ENCODE data around the gene MLXIP. TPM values are rescaled to one million over a fixed set of nuclear protein-coding genes. Genes with fewer than 3 reads are reported as not detected.

The MLXIP gene
- total and polyA plus RNA-seq, 2 of the 4 experiments (the other 2 are of a cell fraction) = 2.7 to 10.8 TPM

GRCh38 chr12:122135437-122136031 is 57.0 kb downstream of the MLXIP start:
- CTCF ChIA-PET = no interaction called here
- Histone ChIP-seq H2BK20ac (ENCODE audit: low read depth, low read length) (no peak overlapping the region), H3K27me3 (ENCODE audit: control insufficient read depth, insufficient read depth, low read length) (no peaks in the 10 kb centered on the region), H3K79me1 (ENCODE audit: low read depth in 1 of 2, low read length in 2 of 2) (no peaks in the 10 kb centered on the region), H4K8ac (ENCODE audit: low read depth in 2 of 2, low read length in 2 of 2) (no peak overlapping the region), H4K20me1 (ENCODE audit: insufficient read depth, low read length) (peaks cover 3% of the 10 kb centered on the region; the same call in 1 of the 2 replicates), H3K27ac (ENCODE audit: insufficient read depth, low read length) (no peak overlapping the region), H3K9me3 (ENCODE audit: control insufficient read depth, insufficient read depth, low read length) (no peaks in the 10 kb centered on the region), H2AFZ (replicated peaks; ENCODE audit: low read length, poor library complexity) (no peak overlapping the region), H2BK5ac (ENCODE audit: low read depth, low read length, poor library complexity, severe bottlenecking) (no peak overlapping the region), H3K18ac (ENCODE audit: low read depth, low read length) (no peak overlapping the region), H3K36me3 (ENCODE audit: control insufficient read depth, insufficient read depth, low read length) (peaks cover 62% of the 10 kb centered on the region), H3K9ac (ENCODE audit: low read depth, low read length) (no peak overlapping the region), H3K4me3 (ENCODE audit: insufficient read depth, low read depth, low read length) (no peak overlapping the region), H2AK5ac (ENCODE audit: low read depth, low read length) (no peak overlapping the region), H3K56ac (ENCODE audit: extremely low read depth, insufficient read depth, low read length) (no peak overlapping the region), H4K91ac (ENCODE audit: insufficient read depth, low read depth, low read length) (no peak overlapping the region), H3K4ac (ENCODE audit: low read depth, low read length) (no peak overlapping the region), H3K23ac (ENCODE audit: low read depth, low read length) (no peak overlapping the region), H3K14ac (replicated peaks; ENCODE audit: low read depth, low read length) (no peak overlapping the region), H2BK15ac (ENCODE audit: low read depth, low read length) (no peak overlapping the region), H2BK120ac (ENCODE audit: low read depth, low read length) (no peak overlapping the region), H4K5ac (ENCODE audit: low read depth, low read length) (no peak overlapping the region), H3K4me2 (ENCODE audit: low read depth, low read length) (no peak overlapping the region), H2AK9ac (replicated peaks; ENCODE audit: low read depth, low read length, poor library complexity) (no peak overlapping the region), H3K4me1 (ENCODE audit: control insufficient read depth, insufficient read depth, low read length) (no peaks in the 10 kb centered on the region), H3K9me1 (ENCODE audit: insufficient read depth, low read length) (no peaks in the 10 kb centered on the region)
- ATAC-seq (ENCODE audit: low read depth) (no peak), DNase-seq (no peak)
- dilution Hi-C loops (cut with HindIII; ENCODE audit: low sequenced_read_pairs, unreplicated experiment) (no loop called here), intact Hi-C loops (cut with micrococcal nuclease) (no loop called here), in situ Hi-C loops (cut with MboI; ENCODE audit: low sequenced_read_pairs) (no loop called here)
- POLR2A ChIA-PET (ENCODE audit: unreplicated experiment) = no interaction called here
- no peak for TF ChIP-seq CHD1 (IDR thresholded peaks at IDR 0.05; ENCODE audit: low read depth, low read length)
- TF ChIP-seq BHLHE40 (IDR thresholded peaks at IDR 0.05; ENCODE audit: low read depth, low read length) = no peak
- TF ChIP-seq MXI1 (IDR thresholded peaks at IDR 0.05; ENCODE audit: borderline replicate concordance, low read depth, low read length) = no peak
- no peak for TF ChIP-seq MAFK (IDR thresholded peaks at IDR 0.05; ENCODE audit: low read depth, low read length)
- TF ChIP-seq NFE2L2 (IDR thresholded peaks at IDR 0.05; ENCODE audit: low read depth, low read length) = no peak
- no peak for TF ChIP-seq RCOR1 (IDR thresholded peaks at IDR 0.05; ENCODE audit: insufficient replicate concordance, low read length)
- TF ChIP-seq MAZ (IDR thresholded peaks at IDR 0.05; ENCODE audit: borderline replicate concordance, low read depth, low read length) = no peak
- TF ChIP-seq POLR2A (IDR thresholded peaks at IDR 0.05; ENCODE audit: low read depth, low read length) = no peak
- WGBS, 2 experiments (ENCODE audit: extremely low coverage in 2 of 2, insufficient read length in 1 of 2) = 95% methylated on average over 16 of the region's 18 CpGs; no CpG with 5 or more reads in 1 of the 2 experiments
- BruUV-seq (replicated peaks) = no TSS peak

Measured in IMR-90 (cell line).